Effector memory CD4-positive, alpha-beta T cell (primary cell): Measurements from ENCODE around the gene TMEM209.

Experiments used
- DNase-seq, 3 donors: peaks; one replicate each; pipeline ENCODE4 v3.0.0-alpha.2; 2020
- H3K27ac ChIP-seq: 2 replicates; pipeline ENCODE4 v1.7.0; 2013; ENCODE audit warnings: mild to moderate bottlenecking, low read length, moderate library complexity; ENCODE audit not compliant: insufficient read depth, poor library complexity, severe bottlenecking
- H3K27me3 ChIP-seq: replicated peaks from 2 replicates; pipeline ENCODE4 v1.7.0; 2013; ENCODE audit warnings: mild to moderate bottlenecking, low read length; ENCODE audit not compliant: insufficient read depth, control insufficient read depth, poor library complexity, severe bottlenecking
- H3K36me3 ChIP-seq: 2 replicates; pipeline ENCODE4 v1.7.0; 2013; ENCODE audit warnings: mild to moderate bottlenecking, low read length, moderate library complexity; ENCODE audit not compliant: control insufficient read depth, insufficient read depth
- H3K4me1 ChIP-seq: 2 replicates; pipeline ENCODE4 v1.7.0; 2013; ENCODE audit warnings: low read length, mild to moderate bottlenecking; ENCODE audit not compliant: control insufficient read depth, insufficient read depth, poor library complexity, severe bottlenecking
- H3K4me3 ChIP-seq: 2 replicates; pipeline ENCODE4 v1.7.0; 2013; ENCODE audit warnings: low read length, low read depth, mild to moderate bottlenecking; ENCODE audit not compliant: insufficient read depth, poor library complexity, severe bottlenecking
- H3K9me3 ChIP-seq: 2 replicates; pipeline ENCODE4 v1.7.0; 2013; ENCODE audit warnings: mild to moderate bottlenecking, low read length, moderate library complexity; ENCODE audit not compliant: control insufficient read depth

The TMEM209 gene

DNA sequence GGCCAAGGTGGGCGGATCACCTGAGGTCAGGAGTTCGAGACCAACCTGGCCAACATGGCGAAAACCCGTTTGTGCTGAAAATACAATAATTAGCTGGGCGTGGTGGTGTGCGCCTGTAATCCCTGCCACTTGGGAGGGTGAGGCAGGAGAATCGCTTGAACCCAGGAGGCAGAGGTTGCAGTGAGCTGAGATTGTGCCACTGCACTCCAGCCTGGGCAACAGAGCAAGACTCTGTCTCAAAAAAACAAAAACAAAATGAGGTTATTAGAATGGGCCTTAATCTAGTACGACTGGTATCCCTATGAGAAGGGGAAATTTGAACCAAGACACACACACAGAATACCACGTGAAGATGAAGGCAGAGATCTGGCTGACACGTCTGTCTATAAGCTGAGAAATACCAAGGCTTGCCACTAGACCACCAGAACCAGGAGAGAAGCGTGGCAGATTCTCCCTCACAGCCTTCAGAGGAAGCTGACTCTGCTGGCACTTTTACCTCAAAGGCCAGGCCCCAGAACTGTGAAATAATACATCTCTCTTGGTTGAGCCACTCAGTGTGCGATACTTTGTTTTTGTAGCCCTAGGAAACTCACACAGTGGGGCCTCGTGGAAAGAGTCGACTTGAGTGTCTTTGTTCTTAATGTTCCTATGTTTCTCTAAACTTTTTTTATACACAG lies 59.6 kb downstream of the TMEM209 start:
- Histone ChIP-seq H3K27me3 (no peaks in the 10 kb centered on the region), H3K9me3 (no peaks in the 10 kb centered on the region), H3K36me3 (no peaks in the 10 kb centered on the region), H3K4me3 (no peak overlapping the region), H3K27ac (no peak overlapping the region), H3K4me1 (peaks cover 4% of the 10 kb centered on the region)
- DNase-seq = no peak

GRCh38 chr7:130144312-130145171 lies 60.7 kb downstream of the TMEM209 start:
- Histone ChIP-seq H3K27ac (no peak overlapping the region), H3K4me1 (peaks cover 5% of the 10 kb centered on the region), H3K27me3 (no peaks in the 10 kb centered on the region), H3K36me3 (no peaks in the 10 kb centered on the region), H3K9me3 (no peaks in the 10 kb centered on the region), H3K4me3 (no peak overlapping the region)
- no peak for DNase-seq

- H3K27ac ChIP-seq = no peak overlapping the region
- H3K36me3 ChIP-seq = no peaks in the 10 kb centered on the region
- no peaks in the 10 kb centered on the region for H3K9me3 ChIP-seq
- no peak overlapping the region for H3K4me3 ChIP-seq
- H3K27me3 ChIP-seq = no peaks in the 10 kb centered on the region
- peaks cover 5% of the 10 kb centered on the region for H3K4me1 ChIP-seq
- DNase-seq = no peak
These were observed 61.3 kb downstream of the TMEM209 start for GRCh38 chr7:130143986-130144311.

- H3K4me3 ChIP-seq = no peak overlapping the region
- DNase-seq = no peak
These were observed 61.9 kb downstream of the TMEM209 start for GRCh38 chr7:130143334-130143732.

GRCh38 chr7:130142654-130143333 lies 62.4 kb downstream of the TMEM209 start:
- Histone ChIP-seq H3K9me3 (no peaks in the 10 kb centered on the region), H3K4me3 (no peak overlapping the region), H3K4me1 (peaks cover 5% of the 10 kb centered on the region), H3K36me3 (no peaks in the 10 kb centered on the region), H3K27ac (no peak overlapping the region), H3K27me3 (no peaks in the 10 kb centered on the region)
- no peak for DNase-seq

More at GRCh38 chr7:130143334-130143732, 61.9 kb downstream of the TMEM209 start:
- Histone ChIP-seq H3K27ac (no peak overlapping the region), H3K4me1 (peaks cover 5% of the 10 kb centered on the region), H3K36me3 (no peaks in the 10 kb centered on the region), H3K27me3 (no peaks in the 10 kb centered on the region), H3K9me3 (no peaks in the 10 kb centered on the region)

DNA sequence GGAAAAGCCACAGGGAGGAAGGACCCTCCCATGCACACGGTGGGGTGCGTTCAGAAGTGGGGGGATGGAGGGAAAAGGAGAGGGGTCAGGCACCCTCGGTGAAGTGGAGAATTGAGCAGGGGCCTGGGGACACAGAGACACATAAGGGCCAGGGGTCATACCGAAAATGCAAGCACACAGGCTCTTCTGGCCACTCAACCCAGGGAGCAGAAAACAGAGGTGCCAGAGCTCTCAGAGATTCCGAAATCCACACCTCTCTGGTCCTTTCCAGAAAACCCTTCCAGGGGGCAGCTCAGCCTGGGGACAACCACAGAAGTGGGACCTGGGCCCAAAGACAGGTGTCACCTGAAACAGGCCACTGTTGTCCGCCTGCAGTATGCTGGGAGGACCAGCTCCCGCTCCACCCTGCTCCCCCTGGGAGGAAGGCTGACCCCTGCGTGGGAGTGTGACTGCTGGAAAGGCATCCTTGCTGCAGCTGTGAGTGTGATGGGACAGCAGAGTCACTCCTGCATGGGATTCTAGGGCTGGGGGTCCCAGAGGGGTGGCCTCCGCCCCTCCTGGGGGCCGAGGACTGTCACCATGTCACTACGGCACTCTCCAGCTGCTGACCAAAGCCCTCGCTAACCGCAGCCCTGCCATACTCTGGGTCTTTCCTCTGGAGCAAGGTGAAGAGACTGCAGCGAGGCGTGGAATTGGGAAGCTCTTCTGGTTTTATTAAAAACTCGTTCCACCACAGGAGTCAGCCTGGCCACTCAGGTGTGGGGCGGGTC lies 63.1 kb downstream of the TMEM209 start:
- peak overlapping the region; percentile 78 for H3K4me3 ChIP-seq
- no peaks in the 10 kb centered on the region for H3K9me3 ChIP-seq
- DNase-seq = no peak
- H3K4me1 ChIP-seq = peaks cover 5% of the 10 kb centered on the region
- H3K27me3 ChIP-seq = no peaks in the 10 kb centered on the region
- no peaks in the 10 kb centered on the region for H3K36me3 ChIP-seq
- no peak overlapping the region for H3K27ac ChIP-seq

DNA sequence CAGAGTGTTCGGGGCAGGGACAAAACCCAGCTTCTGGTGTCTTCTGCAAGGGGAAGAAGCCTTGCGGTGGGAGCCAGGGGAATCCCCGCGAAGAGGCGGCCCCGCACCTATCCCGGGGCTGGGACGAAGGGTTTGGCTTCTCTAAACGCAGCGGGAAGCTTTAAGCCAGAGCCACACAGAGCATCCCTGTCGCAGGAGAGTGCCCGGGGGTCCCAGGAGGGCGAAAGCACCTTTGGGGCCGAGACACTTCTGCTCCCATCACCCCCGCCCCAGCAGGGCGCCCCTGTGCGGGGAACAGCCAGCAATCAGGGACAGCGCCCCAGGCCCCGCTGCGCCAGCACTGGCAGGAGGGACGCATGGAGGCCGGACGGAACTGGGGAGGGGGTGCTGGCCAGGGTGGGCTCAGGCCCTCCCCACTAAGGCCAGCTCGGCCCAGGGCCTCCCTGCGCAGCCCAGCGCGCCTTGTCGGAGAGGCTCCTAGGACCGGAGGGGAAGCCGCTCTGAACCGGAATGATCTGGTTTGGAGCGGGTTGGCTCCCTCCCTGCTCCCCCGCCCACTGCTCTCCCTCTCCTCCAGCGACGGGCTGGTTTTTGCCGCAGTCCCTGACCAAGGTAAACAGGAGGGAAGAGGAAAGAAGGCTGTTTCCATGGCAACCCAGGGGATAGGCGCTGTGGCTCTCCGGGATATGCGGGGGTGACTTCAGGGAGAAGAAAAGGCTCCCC lies 63.9 kb downstream of the TMEM209 start:
- Histone ChIP-seq H3K4me1 (peaks cover 5% of the 10 kb centered on the region), H3K9me3 (no peaks in the 10 kb centered on the region), H3K27ac (peak overlapping the region; percentile 37), H3K36me3 (no peaks in the 10 kb centered on the region), H3K27me3 (no peaks in the 10 kb centered on the region), H3K4me3 (peak overlapping the region; percentile 78)
- DNase-seq = peak in 1 of 3 donors; percentile 26

DNA sequence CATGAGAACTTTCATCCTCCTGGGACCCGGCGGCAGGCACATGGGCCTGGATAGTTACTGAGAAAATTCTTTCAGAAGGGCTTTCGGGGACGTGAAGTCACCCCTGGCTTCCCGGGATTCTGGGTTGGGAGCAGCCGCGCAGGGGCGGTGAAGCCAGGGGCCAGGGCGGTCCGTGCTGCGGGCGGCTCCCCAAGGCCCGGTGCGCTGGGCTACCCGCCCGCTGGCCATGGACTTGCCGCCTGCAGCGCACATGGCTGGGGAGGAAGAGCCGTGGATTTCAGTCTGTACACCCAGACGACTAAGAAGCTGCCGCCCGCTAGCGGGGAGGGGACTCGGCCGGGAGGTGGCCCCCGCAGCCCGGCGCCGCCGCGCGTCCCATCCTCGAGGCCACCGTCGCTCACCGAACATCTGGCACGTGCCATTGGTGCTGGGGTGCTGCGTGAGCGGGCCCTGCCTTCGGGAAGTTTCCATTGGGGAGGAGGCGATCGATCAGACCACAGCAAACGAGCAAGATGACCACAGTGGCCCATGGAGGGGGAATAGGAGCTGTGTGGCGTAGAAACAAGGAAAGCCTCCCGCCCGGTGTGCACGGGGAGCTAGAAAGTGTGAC lies 64.5 kb downstream of the TMEM209 start:
- H3K27ac ChIP-seq = peak overlapping the region; percentile 37
- H3K4me3 ChIP-seq = peak overlapping the region; percentile 78

More for the DNA sequence above, 64.5 kb downstream of the TMEM209 start:
- no peak for DNase-seq
- H3K9me3 ChIP-seq = no peaks in the 10 kb centered on the region
- H3K4me1 ChIP-seq = peaks cover 5% of the 10 kb centered on the region
- no peaks in the 10 kb centered on the region for H3K27me3 ChIP-seq
- H3K36me3 ChIP-seq = peaks cover 2% of the 10 kb centered on the region
